ENCODE data around the gene MAP1LC3B2.

MAP1LC3B2 gene

DNA sequence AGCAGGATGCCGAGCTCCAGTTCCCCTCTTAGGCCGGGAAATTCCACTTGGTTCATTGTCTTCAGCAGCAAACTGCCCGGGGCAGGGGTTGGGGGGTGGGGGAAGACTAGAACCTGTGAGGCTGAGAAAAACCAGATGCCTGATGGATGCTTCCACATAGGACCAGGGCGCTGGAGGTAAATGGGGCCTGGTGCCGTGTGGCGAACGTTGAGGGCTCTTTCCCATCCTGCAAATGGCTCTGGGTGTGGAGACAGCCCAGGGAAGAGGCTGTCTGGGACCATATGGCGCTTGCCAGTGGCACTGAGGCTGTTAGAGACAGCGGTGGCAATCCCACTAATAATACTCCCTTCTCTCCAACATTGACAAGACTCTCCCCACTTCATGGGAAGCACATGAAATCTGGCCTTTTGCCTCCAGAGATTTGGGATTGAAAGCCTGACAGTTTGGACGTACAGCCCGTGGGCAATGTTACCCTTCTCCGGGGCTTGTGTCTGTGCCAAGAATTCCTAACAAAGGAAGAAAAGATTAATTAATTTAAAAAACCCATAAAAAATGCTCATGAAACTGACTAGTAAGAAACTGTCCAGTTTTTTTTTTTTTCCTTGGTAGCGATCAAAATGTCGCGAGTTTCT, 44.5 kb downstream of the MAP1LC3B2 start:
- H3K4me1 Mint-ChIP-seq (ENCODE audit: low read depth) = peaks cover 20% of the 10 kb centered on the region
- H3K27ac Mint-ChIP-seq = no peak overlapping the region
- H3K4me3 Mint-ChIP-seq = no peak overlapping the region
- H3K27me3 Mint-ChIP-seq = no peaks in the 10 kb centered on the region
- H3K9me3 Mint-ChIP-seq = no peaks in the 10 kb centered on the region
- no peaks in the 10 kb centered on the region for H3K36me3 Mint-ChIP-seq (ENCODE audit: low read depth)

DNA sequence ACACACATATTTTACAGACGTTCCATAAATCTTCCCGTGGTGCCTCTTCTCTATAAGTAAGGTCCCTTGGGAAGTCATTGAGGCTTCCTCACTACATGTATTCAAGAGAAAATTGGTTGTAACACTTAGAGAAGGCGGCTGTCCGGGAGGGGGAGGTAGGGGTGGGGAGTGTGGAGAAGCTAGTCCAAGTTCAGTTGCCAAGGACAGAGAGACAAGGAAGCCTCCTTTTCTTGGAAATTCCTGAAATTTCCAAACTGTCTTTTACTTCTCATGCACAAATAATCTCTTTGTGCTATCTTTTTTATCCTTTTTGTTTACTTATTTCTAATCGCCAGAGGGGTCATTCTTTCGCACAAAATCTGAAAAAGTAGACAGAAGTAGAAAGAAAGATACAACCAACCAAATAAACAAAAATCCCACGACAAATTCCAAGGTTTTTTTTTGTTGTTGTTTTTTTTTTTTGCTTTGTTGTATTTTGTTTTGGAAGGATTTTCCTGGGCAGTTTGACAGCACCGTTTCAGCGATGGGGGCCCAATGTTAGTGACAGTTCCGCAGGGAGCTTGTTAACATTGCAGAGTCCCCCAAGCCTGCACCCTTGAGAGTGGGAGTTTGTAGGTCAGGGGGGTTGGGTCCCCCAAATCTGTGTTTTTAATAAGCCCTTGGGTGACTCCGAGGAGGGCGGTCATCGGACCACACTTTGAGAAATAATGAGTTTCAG, 45.2 kb downstream of the MAP1LC3B2 start:
- H3K4me3 Mint-ChIP-seq = no peak overlapping the region
- no peak overlapping the region for H3K27ac Mint-ChIP-seq
- H3K4me1 Mint-ChIP-seq (ENCODE audit: low read depth) = peaks cover 19% of the 10 kb centered on the region
- H3K27me3 Mint-ChIP-seq = no peaks in the 10 kb centered on the region
- no peaks in the 10 kb centered on the region for H3K9me3 Mint-ChIP-seq
- H3K36me3 Mint-ChIP-seq (ENCODE audit: low read depth) = no peaks in the 10 kb centered on the region

DNA sequence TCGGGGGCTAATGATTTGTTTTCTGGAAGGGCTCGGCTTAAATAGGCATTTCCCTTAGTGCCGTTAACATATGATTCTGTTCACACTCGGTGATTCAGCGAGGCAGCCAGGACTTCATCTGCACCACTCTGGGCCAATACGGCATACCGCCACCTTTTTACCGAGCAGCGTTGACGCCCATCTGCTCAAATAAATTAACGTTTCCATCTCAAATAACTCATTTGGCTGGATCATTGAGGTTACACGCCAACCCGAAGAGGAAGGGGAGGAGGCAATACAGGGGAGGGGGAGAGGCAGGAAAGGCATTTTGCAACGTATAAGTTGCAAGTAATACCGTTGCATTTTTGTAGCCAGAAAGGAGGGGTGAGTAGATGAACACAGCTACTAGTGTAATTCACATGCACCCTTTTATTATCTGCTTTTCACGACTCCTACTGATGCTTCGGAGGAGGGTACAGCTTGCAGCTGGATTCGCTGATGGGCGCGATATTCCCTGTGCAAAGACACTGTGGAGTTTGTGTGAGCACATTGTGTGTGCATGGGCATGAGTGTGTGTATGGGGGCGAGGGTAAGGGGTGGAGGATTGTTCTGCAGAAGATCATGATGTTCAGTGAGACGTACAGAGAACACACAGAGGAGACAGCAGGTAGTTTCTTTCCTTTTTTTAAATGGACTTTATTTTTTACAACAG, 45.9 kb downstream of the MAP1LC3B2 start:
- Mint-ChIP-seq H3K36me3 (ENCODE audit: low read depth) (no peaks in the 10 kb centered on the region), H3K27me3 (no peaks in the 10 kb centered on the region), H3K4me1 (ENCODE audit: low read depth) (peaks cover 15% of the 10 kb centered on the region), H3K4me3 (no peak overlapping the region), H3K27ac (no peak overlapping the region), H3K9me3 (no peaks in the 10 kb centered on the region)

DNA sequence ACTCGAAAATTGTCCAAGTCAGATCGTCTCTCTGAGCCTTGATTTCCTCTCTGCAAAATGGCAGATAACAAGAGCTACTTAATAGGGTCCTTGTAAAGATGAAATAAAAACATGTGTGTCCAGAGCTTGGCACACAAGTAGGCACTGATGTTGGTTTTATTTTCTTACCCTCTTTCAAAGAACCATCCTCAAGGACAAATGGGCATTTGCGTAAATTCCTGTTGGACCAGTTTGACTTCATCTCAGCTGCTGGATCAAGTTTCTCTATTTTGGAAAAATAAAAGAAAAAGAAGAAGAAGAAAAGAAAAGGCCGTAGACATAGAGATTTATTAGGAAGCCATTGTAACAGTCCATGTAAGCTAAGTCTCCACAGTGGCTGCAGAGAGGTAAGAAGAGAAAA, 47.2 kb downstream of the MAP1LC3B2 start:
- Mint-ChIP-seq H3K27ac (no peak overlapping the region), H3K4me3 (no peak overlapping the region), H3K9me3 (no peaks in the 10 kb centered on the region), H3K36me3 (ENCODE audit: low read depth) (no peaks in the 10 kb centered on the region), H3K4me1 (ENCODE audit: low read depth) (peaks cover 8% of the 10 kb centered on the region), H3K27me3 (no peaks in the 10 kb centered on the region)

DNA sequence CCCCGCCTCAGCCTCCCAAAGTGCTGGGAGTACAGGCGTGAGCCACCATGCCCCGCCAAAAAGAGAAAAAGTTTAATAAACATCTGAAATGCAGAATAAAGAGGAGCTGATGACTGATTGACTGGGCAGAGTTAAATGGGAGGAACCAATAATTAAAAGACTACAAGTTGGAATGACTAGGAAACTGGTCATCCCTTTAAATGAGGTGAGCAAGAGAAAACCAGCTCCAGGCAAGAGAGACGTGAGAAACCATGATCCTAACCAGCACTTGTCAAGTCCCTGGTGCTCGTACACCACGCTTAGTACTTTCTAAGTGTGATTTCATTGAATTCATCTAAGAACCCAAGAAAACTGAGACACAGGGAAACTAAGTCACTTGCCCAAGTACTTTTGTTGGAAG, 47.9 kb downstream of the MAP1LC3B2 start:
- H3K4me3 Mint-ChIP-seq = no peak overlapping the region

DNA sequence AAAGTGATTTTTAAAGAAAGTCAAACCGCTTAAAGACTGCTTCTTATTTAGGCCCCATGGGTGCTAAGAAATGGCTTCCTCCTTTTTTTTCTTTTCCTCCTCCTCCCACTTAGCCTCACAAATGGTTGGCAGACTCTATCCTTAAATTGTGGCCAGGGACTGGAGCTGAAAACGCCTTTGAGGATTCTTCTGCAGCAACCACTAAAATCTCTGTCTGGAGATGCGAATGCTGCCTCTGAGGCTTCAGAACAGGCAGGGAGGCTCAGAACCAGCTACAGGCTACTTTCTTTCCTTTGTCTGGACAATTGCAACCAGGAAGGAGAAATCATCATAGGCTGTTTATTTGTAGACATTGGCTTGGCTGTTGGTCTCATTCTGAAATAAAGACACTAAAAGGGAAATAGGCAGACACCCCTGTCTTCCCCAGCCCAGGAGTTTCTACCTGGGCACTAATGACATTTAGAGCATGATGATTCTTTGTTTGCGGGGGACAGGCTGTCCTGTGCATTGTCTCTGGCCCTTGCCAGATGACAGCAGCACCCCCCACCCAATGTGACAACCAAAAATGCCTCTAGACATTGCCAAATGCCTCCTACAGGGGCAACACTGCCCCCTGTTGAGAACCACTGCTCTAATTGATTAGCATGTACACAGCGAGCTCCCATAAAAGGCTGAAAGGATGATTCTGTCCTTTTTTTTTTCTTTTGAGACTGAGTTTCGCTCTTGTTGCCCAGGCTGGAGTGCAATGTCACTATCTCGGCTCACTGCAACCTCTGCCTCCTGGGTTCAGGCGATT, 50.3 kb downstream of the MAP1LC3B2 start:
- Mint-ChIP-seq H3K27ac (no peak overlapping the region), H3K4me1 (ENCODE audit: low read depth) (no peaks in the 10 kb centered on the region), H3K9me3 (no peaks in the 10 kb centered on the region), H3K36me3 (ENCODE audit: low read depth) (no peaks in the 10 kb centered on the region), H3K4me3 (no peak overlapping the region), H3K27me3 (no peaks in the 10 kb centered on the region)

More for the DNA sequence above, 47.9 kb downstream of the MAP1LC3B2 start:
- Mint-ChIP-seq H3K36me3 (ENCODE audit: low read depth) (no peaks in the 10 kb centered on the region), H3K27me3 (no peaks in the 10 kb centered on the region), H3K9me3 (no peaks in the 10 kb centered on the region), H3K4me1 (ENCODE audit: low read depth) (peaks cover 3% of the 10 kb centered on the region), H3K27ac (no peak overlapping the region)

DNA sequence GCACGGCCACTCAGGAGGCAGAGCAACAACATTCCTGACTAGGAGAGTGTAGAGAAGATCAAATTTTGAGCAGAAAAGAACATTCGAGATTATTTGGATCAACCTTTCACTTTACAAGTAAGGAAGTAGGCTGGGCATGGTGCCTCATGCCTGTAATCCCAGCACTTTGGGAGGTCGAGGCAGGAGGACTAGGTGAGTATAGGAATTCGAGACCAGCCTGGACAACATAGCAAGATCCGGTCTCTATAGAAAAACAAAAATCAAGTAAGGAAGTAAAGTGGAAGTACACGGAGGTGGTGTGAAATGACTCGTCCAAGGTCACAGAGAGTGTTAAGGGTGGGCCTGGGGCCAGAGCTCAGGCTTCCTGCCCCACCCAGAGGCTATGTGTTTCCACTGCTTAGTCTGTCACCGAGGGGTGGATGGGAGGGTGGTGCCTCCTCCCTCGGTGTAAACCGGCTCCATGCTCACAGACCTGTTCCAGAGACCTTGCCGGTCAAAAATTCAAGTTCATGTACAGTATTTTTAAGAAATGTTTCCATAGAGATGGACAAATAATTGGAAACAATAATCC, 51.9 kb downstream of the MAP1LC3B2 start:
- Mint-ChIP-seq H3K36me3 (ENCODE audit: low read depth) (no peaks in the 10 kb centered on the region), H3K9me3 (no peaks in the 10 kb centered on the region), H3K4me1 (ENCODE audit: low read depth) (no peaks in the 10 kb centered on the region), H3K27me3 (no peaks in the 10 kb centered on the region), H3K27ac (no peak overlapping the region), H3K4me3 (no peak overlapping the region)

DNA sequence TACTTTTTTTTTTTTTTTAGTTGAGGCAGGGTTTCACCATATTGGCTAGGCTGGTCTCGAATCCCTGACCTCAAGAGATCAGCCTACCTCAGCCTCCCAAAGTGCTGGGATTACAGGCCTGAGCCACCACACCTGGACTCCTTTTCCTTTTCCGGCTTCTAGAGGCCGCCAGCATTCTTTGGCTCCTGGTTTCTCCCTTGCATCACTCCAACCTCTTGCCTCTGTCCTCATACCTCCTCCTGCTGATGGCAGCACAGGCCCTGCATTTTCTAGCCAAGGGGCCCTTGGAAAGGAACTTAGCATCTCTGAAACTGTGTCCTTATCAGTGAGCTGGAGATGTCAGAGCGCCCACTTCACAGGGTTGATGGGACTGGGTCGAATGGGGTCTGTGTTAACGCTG, 53.3 kb downstream of the MAP1LC3B2 start:
- no peaks in the 10 kb centered on the region for H3K27me3 Mint-ChIP-seq
- no peaks in the 10 kb centered on the region for H3K9me3 Mint-ChIP-seq
- H3K4me1 Mint-ChIP-seq (ENCODE audit: low read depth) = no peaks in the 10 kb centered on the region
- no peaks in the 10 kb centered on the region for H3K36me3 Mint-ChIP-seq (ENCODE audit: low read depth)
- no peak overlapping the region for H3K4me3 Mint-ChIP-seq
- H3K27ac Mint-ChIP-seq = no peak overlapping the region

DNA sequence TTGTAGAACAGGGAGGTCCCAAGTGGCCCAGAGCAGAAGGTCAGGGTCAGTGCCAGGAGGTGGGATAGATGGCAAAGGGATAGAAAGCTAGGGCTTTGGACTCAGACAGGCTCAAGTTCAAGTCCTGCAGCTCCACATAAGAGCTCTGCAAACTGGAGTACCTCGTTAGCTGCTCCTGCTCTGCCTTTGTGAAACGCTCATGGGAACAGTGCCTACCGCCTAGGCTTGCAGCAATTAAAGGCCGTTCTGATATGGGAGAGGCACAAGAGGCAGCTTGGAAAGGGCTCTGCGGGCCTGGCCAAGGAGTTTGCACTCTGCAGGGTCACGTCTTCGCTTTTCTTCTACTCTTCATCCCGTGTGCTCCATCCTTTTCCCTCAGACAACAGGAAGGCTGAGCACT, 54.1 kb downstream of the MAP1LC3B2 start:
- H3K27ac Mint-ChIP-seq = no peak overlapping the region
- no peaks in the 10 kb centered on the region for H3K9me3 Mint-ChIP-seq
- H3K27me3 Mint-ChIP-seq = no peaks in the 10 kb centered on the region
- no peaks in the 10 kb centered on the region for H3K36me3 Mint-ChIP-seq (ENCODE audit: low read depth)
- H3K4me3 Mint-ChIP-seq = no peak overlapping the region
- no peaks in the 10 kb centered on the region for H3K4me1 Mint-ChIP-seq (ENCODE audit: low read depth)

DNA sequence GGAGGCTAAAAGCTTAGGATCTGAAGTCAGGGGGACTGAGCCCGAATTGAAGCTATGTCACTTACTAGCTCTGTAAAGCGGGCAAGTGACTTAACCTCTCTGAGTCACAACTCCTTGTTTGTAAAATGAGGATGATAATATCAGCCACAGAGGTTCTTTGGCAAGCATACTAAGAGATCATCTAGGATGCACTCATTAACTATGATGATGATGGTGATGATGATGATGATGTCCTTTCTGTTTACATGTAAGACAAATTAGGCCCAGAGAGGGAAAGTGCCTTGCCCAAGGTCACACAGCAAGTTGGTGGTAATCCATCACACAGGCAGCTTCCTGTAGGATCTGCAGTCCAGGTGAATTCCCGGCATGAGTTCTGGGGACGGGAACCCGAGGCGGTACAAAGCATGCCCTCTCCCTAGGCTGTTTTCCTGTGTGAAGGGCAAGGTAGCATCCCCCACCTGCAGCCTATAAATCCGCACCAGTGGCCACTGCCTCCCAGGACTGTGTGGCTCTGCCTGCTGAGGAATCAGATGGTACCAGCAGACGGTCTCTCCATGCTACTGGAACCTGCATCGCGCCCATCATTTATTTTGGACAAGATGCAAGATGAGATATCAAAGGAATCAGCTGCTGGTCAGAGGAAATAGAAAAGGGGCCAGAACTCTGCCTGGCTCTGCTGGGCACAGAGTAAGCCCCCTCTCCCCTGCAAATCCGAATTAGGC, 55.2 kb downstream of the MAP1LC3B2 start:
- no peaks in the 10 kb centered on the region for H3K4me1 Mint-ChIP-seq (ENCODE audit: low read depth)
- H3K4me3 Mint-ChIP-seq = no peak overlapping the region
- H3K27me3 Mint-ChIP-seq = no peaks in the 10 kb centered on the region
- H3K27ac Mint-ChIP-seq = no peak overlapping the region
- H3K9me3 Mint-ChIP-seq = no peaks in the 10 kb centered on the region
- no peaks in the 10 kb centered on the region for H3K36me3 Mint-ChIP-seq (ENCODE audit: low read depth)

DNA sequence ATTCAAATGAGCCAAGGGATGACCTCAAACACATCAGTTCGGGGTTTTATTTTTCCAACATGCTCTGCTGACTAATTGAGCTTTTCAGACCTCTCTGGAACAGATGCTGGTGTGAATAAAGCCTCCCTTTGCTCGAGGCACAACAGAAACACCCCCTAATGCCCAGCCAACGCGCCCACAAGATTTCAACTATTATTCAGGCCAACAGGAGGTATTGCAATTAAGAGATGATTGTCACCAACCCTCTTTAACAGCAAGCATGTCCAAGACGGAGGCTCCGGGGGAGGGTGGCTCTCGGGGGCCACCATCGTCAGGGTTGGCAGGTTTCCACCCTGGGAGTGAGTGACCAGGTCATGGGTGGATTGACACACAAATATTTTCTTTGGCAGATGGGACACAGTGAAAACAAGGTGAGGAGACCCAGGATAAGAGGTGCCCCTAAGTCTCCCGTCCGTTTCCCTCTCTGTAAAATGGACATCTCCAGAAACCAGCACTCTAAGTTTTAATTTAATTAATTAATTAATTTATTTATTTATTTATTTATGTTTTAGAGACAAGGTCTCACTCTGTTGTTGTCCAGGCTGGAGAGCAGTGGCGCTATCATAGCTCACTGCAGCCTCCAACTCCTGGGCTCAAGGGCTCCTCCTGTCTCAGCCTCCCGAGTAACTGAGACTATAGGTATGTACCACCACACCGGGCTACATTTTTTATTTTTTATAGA, 56.1 kb downstream of the MAP1LC3B2 start:
- H3K36me3 Mint-ChIP-seq (ENCODE audit: low read depth) = no peaks in the 10 kb centered on the region
- H3K4me3 Mint-ChIP-seq = no peak overlapping the region
- H3K9me3 Mint-ChIP-seq = no peaks in the 10 kb centered on the region
- H3K27me3 Mint-ChIP-seq = no peaks in the 10 kb centered on the region
- H3K27ac Mint-ChIP-seq = no peak overlapping the region
- no peaks in the 10 kb centered on the region for H3K4me1 Mint-ChIP-seq (ENCODE audit: low read depth)

DNA sequence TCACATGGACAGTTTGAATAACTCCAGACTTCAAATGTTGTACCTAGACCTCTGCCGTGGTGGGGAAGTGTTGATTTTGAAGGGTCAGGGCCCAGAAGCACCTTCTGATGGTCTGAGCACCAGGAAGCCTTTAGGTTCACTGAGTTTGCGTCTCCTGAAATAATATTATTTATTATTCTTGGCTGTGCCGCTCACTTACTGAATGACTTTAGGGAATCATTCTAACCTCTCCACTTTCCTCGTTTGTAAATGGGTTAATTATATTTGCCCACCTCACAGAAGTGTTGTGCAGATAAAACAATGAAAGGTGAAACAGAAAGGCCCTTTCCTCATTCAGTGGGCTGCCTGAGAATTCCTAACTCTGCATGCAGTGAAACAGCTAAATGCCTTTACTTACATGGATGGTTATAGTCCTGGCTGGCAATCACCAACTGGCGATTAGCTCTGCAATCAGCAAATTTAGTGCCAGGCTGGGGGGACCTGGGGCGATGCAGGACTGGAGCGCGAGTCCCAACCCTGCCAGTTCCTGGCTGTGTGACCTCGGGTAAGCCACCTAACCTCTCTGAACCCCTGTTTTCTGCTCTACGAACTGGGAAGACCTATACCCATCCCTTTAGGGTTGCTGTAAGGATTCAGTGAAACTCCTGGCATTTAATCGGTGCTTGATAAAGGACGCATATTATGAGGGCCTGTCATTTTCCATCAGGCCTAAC, 57.5 kb downstream of the MAP1LC3B2 start:
- Mint-ChIP-seq H3K4me1 (ENCODE audit: low read depth) (no peaks in the 10 kb centered on the region), H3K4me3 (no peak overlapping the region), H3K9me3 (no peaks in the 10 kb centered on the region), H3K27ac (no peak overlapping the region), H3K27me3 (no peaks in the 10 kb centered on the region), H3K36me3 (ENCODE audit: low read depth) (no peaks in the 10 kb centered on the region)

DNA sequence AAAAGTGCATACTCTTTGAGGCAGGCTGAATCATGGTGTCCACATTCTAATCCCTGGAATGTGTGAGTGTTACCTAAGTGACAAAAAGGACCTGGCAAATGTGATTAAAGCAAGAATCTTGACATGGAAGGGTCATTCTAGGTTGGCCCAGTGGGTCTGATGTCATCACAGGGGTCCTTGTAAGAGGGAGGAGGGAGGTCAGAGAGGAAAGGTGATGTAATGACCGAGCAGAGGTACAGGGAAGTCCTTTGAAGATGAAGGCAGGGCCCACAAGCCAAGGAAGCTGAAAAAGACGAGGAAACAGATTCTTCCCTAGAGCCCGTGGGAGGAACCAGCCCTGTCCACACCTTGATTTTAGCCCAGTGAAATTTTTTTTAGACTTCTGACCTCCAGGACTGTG, 60.1 kb downstream of the MAP1LC3B2 start:
- H3K4me1 Mint-ChIP-seq (ENCODE audit: low read depth) = no peaks in the 10 kb centered on the region
- no peaks in the 10 kb centered on the region for H3K36me3 Mint-ChIP-seq (ENCODE audit: low read depth)
- H3K27ac Mint-ChIP-seq = no peak overlapping the region
- H3K4me3 Mint-ChIP-seq = no peak overlapping the region
- no peaks in the 10 kb centered on the region for H3K27me3 Mint-ChIP-seq
- H3K9me3 Mint-ChIP-seq = peaks cover 11% of the 10 kb centered on the region

Measured in stimulated activated naive CD8-positive, alpha-beta T cell treated with anti-CD3 and anti-CD28 coated beads, Interleukin-15, Interleukin-2, amounts not matched to agents 100 ng/mL and 50 ng/mL, for 24 hours (primary cell).